ENCODE results near the gene UNC79.

Gene UNC79

GRCh38 chr14:93712838-93713724 is 282.3 kb downstream of the UNC79 start:
- no peak for DNase-seq

- no peak for DNase-seq
Measured at GRCh38 chr14:93713726-93714405, 283.1 kb downstream of the UNC79 start.

GRCh38 chr14:93714605-93715004 is 283.9 kb downstream of the UNC79 start:
- no peak for DNase-seq

GRCh38 chr14:93715279-93715927 is 284.7 kb downstream of the UNC79 start:
- no peak for DNase-seq

GRCh38 chr14:93716002-93716745 is 285.4 kb downstream of the UNC79 start:
- DNase-seq = no peak

- DNase-seq = no peak
Measured at GRCh38 chr14:93716746-93717667, 286.3 kb downstream of the UNC79 start.

- DNase-seq = no peak
Measured at GRCh38 chr14:93717668-93718320, 287.1 kb downstream of the UNC79 start.

- DNase-seq = no peak
Measured at GRCh38 chr14:93719256-93719655, 288.5 kb downstream of the UNC79 start.

- DNase-seq = no peak
Measured at GRCh38 chr14:93720076-93720815, 289.5 kb downstream of the UNC79 start.

GRCh38 chr14:93720981-93721483 is 290.3 kb downstream of the UNC79 start:
- no peak for DNase-seq

- DNase-seq = no peak
Measured at GRCh38 chr14:93723001-93723400, 292.3 kb downstream of the UNC79 start.

- no peak for DNase-seq
Measured at GRCh38 chr14:93725002-93725582, 294.4 kb downstream of the UNC79 start.

GRCh38 chr14:93725993-93726392 is 295.3 kb downstream of the UNC79 start:
- no peak for DNase-seq

GRCh38 chr14:93727039-93727740 is 296.5 kb downstream of the UNC79 start:
- DNase-seq = no peak

- DNase-seq = no peak
Measured at GRCh38 chr14:93727917-93728650, 297.3 kb downstream of the UNC79 start.

- DNase-seq = no peak
Measured at GRCh38 chr14:93728651-93729016, 297.9 kb downstream of the UNC79 start.

- DNase-seq = no peak
Measured at GRCh38 chr14:93729993-93730392, 299.3 kb downstream of the UNC79 start.

- DNase-seq = no peak
Measured at GRCh38 chr14:93731753-93732152, 301.0 kb downstream of the UNC79 start.

GRCh38 chr14:93732524-93732923 is 301.8 kb downstream of the UNC79 start:
- DNase-seq = no peak

Data from DMS 273 treated with DMSO at 0.1 percent for 48 hours (cell line).